ENCODE data around the gene UNC79.

Gene UNC79

DNA sequence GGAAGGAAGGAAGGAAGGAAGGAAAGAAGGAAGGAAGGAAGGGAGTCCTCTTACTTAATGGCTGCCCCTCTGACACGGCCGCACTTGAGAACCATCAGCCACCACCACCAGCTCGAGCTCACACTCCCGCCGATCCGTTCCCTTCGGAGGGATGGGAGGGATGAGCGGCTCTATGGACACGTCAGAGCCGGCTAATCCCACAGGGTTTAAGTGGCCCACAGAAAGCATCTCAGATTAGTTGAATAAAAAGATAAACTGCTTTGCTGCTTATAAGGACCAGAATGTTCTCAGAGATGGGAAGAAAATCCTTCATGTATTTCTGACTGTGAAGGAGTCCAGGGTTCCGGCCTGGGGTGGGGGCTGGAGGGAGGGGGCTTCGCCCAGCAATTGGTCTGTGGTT lies 326.5 kb downstream of the UNC79 start:
- no peak for DNase-seq
